ENCODE measurements around the gene FBLN1. TPM values are rescaled to one million over a fixed set of nuclear protein-coding genes. Genes with fewer than 3 reads are reported as not detected.

The FBLN1 gene
- polyA plus RNA-seq, 3 donors: 0.03 to 0.17 TPM; not detected in 1

DNA sequence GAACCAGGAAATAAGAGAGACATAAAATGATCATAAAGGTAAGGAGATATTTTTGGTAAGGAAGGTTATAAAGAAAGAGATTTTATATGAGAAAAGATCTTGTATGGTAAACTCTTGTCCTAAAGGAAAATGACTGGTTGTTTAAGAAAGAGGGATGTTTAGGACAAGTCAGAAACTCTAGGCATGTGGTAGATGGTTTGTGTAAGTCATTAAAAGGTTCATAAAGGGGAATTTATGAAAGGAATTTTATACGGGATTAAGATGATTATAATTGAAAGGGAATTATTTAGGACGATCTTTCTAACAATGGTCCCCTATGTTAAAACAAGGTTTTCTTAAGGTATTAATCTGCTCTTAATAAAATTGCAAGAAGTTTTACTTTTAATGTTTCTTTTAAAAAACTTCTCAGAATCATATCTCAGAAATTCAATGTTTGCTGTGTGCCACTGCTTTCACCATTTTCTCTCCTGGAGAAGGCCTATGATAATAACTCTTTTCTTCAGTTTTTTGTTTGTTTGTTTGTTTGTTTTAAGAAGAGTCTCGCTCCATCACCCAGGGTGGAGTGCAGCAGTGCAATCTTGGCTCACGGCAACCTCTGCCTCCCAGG is 13.8 kb upstream of the FBLN1 start:
- Mint-ChIP-seq H3K27me3 (ENCODE audit: low read depth in 3 of 3) (peaks cover 6 to 17% (median 14%) of the 10 kb centered on the region in 3 donors), H3K4me3 (no peak overlapping the region), H3K9me3 (peaks cover 2 to 29% (median 20%) of the 10 kb centered on the region in 7 donors), H3K4me1 (no peaks in the 10 kb centered on the region), H3K36me3 (no peaks in the 10 kb centered on the region), H3K27ac (no peak overlapping the region)
- Histone ChIP-seq H3K27me3 (ENCODE audit: control insufficient read depth in 2 of 2, insufficient read depth in 2 of 2, low read length in 2 of 2) (no peaks in the 10 kb centered on the region), H3K4me3 (replicated peaks in 1 of 3; ENCODE audit: low read depth in 2 of 3, low read length in 3 of 3) (no peak overlapping the region), H3K36me3 (replicated peaks in 1 of 2; ENCODE audit: control insufficient read depth in 1 of 2, insufficient read depth in 2 of 2, low read length in 2 of 2) (no peaks in the 10 kb centered on the region), H3K79me2 (ENCODE audit: insufficient read depth, low read length) (no peaks in the 10 kb centered on the region), H3K4me2 (replicated peaks; ENCODE audit: extremely low read depth, low read length, poor library complexity, severe bottlenecking) (no peak overlapping the region), H3K27ac (ENCODE audit: low read depth in 1 of 2, low read length in 2 of 2) (no peak overlapping the region), H3K9me3 (replicated peaks in 1 of 2; ENCODE audit: control insufficient read depth in 1 of 2, insufficient read depth in 1 of 2, low read length in 2 of 2) (no peaks in the 10 kb centered on the region), H2AFZ (ENCODE audit: insufficient read depth, low read depth, low read length, poor library complexity, severe bottlenecking) (no peak overlapping the region), H3K4me1 (ENCODE audit: control insufficient read depth in 1 of 2, insufficient read depth in 2 of 2, low read length in 2 of 2) (no peaks in the 10 kb centered on the region), H4K20me1 (ENCODE audit: insufficient read depth, low read length) (no peaks in the 10 kb centered on the region), H3K9ac (ENCODE audit: insufficient read depth, low read length, poor library complexity, severe bottlenecking) (no peak overlapping the region)
- intact Hi-C loops (cut with micrococcal nuclease): no loop called here
- TF ChIP-seq, protein P1, sequence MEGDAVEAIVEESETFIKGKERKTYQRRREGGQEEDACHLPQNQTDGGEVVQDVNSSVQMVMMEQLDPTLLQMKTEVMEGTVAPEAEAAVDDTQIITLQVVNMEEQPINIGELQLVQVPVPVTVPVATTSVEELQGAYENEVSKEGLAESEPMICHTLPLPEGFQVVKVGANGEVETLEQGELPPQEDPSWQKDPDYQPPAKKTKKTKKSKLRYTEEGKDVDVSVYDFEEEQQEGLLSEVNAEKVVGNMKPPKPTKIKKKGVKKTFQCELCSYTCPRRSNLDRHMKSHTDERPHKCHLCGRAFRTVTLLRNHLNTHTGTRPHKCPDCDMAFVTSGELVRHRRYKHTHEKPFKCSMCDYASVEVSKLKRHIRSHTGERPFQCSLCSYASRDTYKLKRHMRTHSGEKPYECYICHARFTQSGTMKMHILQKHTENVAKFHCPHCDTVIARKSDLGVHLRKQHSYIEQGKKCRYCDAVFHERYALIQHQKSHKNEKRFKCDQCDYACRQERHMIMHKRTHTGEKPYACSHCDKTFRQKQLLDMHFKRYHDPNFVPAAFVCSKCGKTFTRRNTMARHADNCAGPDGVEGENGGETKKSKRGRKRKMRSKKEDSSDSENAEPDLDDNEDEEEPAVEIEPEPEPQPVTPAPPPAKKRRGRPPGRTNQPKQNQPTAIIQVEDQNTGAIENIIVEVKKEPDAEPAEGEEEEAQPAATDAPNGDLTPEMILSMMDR (IDR thresholded peaks at IDR 0.05): no peak
- no peak for DNase-seq
- WGBS (ENCODE audit: insufficient coverage): no CpG with 5 or more reads among the region's 4 CpGs

DNA sequence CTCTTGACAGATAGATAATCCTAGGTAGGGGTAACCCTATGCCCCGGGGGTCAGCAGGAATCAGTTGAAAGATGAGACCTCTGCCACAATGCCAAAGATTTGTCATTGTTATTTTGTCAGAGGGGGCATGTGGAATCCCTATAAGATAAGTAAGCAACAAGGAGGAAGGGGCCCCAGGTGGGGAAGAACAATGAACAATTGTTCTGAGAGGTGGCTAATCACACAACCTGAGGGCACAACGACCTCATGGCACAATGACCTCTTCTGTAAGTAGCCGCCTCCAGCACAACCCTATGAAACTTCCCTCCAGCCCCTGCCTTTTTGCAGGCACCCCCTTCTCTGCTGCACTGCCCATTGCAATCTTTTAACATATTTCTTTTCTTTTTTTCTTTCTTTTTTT is 11.8 kb upstream of the FBLN1 start:
- Histone ChIP-seq H3K36me3 (replicated peaks in 1 of 2; ENCODE audit: control insufficient read depth in 1 of 2, insufficient read depth in 2 of 2, low read length in 2 of 2) (no peaks in the 10 kb centered on the region), H3K9ac (ENCODE audit: insufficient read depth, low read length, poor library complexity, severe bottlenecking) (no peak overlapping the region), H3K4me1 (ENCODE audit: control insufficient read depth in 1 of 2, insufficient read depth in 2 of 2, low read length in 2 of 2) (no peaks in the 10 kb centered on the region), H3K4me3 (replicated peaks in 1 of 3; ENCODE audit: low read depth in 2 of 3, low read length in 3 of 3) (no peak overlapping the region), H3K4me2 (replicated peaks; ENCODE audit: extremely low read depth, low read length, poor library complexity, severe bottlenecking) (no peak overlapping the region), H2AFZ (ENCODE audit: insufficient read depth, low read depth, low read length, poor library complexity, severe bottlenecking) (no peak overlapping the region), H3K27me3 (ENCODE audit: control insufficient read depth in 2 of 2, insufficient read depth in 2 of 2, low read length in 2 of 2) (no peaks in the 10 kb centered on the region), H4K20me1 (ENCODE audit: insufficient read depth, low read length) (no peaks in the 10 kb centered on the region), H3K9me3 (replicated peaks in 1 of 2; ENCODE audit: control insufficient read depth in 1 of 2, insufficient read depth in 1 of 2, low read length in 2 of 2) (no peaks in the 10 kb centered on the region), H3K79me2 (ENCODE audit: insufficient read depth, low read length) (no peaks in the 10 kb centered on the region), H3K27ac (ENCODE audit: low read depth in 1 of 2, low read length in 2 of 2) (no peak overlapping the region)
- TF ChIP-seq, protein P1 (IDR thresholded peaks at IDR 0.05): no peak
- no peak overlapping the region for H3K4me3 Mint-ChIP-seq
- H3K36me3 Mint-ChIP-seq: no peaks in the 10 kb centered on the region
- intact Hi-C loops (cut with micrococcal nuclease): no loop called here
- no peak overlapping the region for H3K27ac Mint-ChIP-seq
- 86% methylated on average over 1 of the region's 3 CpGs for WGBS (ENCODE audit: insufficient coverage)
- H3K27me3 Mint-ChIP-seq (ENCODE audit: low read depth in 3 of 3): peaks cover 10 to 22% (median 11%) of the 10 kb centered on the region in 3 donors
- DNase-seq: no peak
- H3K9me3 Mint-ChIP-seq: peaks cover 2 to 37% (median 24%) of the 10 kb centered on the region in 7 donors
- H3K4me1 Mint-ChIP-seq: no peaks in the 10 kb centered on the region

All from CD14-positive monocyte (primary cell).